Measurements from ENCODE around the gene TMEM151A.
"Not testable (repeated sequence)": the region's sequence is repeated elsewhere in the genome, so short reads cannot be mapped to it uniquely, and the experiment has no call there.

TMEM151A gene

DNA sequence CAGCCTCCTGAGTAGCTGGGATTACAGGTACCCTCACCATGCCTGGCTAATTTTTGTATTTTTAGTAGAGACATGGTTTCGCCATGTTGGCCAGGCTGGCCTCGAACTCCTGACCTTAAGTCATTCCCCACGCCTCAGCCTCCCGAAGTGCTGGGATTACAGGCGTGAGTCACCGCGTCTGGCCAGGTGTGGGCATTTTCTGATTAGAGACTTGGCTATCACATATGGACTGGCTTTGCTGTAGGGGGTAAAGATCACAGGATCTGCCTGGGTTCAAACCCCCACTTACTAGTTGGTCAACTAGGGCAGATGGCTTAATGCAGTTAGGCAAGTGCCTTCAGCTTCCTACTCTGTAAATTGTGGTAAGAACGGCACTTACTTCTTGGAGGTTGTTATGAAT is 18.6 kb downstream of the TMEM151A start:
- DNase-seq, result no peak

DNA sequence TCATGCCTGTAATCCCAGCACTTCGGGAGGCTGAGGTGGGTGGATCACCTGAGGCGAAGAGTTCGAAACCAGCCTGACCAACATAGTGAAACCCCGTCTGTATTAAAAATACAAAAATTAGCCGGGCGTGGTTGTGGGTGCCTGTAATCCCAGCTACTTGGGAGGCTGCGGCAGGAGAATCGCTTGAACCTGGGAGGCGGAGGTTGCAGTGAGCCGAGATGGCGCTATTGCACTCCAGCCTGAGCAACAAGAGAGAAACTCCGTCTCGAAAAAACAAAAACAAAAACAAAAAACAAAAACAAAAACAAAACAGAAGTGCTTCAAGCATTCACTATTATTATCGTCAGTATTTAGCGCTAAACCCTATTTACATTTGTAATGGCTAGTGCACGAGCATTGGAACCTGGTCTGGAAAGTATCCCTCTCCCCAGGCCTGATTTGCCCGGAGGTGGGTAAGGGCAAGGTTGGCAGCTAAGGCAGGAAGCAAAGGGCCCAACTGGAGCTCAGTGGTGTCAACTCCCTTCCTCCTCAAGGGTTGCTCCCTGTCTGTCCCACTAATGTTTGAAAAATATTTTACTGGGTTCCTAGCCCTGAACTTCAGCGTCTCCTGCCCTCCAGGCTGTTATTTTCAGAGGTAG is 19.2 kb downstream of the TMEM151A start:
- not testable (repeated sequence) for DNase-seq

DNA sequence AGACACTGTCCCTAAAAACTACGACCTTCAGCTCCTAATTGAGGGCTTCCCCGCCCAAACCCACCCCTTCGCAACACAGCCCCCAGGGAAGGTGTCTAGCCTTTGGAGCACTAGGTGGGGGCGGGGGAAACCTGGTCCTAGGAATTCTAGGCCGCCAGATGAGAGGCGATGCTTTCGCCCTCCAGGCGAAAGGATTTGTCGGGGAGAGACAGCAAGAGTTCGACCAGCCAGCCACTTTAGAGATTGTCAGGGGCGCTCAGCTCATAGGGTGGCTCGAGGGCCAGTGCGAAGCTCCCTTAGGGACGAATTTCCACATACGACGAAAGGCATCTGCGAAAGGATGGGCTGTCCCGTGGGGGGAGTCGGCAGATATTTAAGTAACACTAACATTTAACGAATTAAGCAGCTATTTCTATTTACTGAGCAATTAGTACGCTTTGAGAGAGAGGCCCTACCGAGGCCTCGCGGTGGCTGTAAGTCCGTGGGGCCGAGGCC is 19.8 kb downstream of the TMEM151A start:
- DNase-seq, result no peak

DNA sequence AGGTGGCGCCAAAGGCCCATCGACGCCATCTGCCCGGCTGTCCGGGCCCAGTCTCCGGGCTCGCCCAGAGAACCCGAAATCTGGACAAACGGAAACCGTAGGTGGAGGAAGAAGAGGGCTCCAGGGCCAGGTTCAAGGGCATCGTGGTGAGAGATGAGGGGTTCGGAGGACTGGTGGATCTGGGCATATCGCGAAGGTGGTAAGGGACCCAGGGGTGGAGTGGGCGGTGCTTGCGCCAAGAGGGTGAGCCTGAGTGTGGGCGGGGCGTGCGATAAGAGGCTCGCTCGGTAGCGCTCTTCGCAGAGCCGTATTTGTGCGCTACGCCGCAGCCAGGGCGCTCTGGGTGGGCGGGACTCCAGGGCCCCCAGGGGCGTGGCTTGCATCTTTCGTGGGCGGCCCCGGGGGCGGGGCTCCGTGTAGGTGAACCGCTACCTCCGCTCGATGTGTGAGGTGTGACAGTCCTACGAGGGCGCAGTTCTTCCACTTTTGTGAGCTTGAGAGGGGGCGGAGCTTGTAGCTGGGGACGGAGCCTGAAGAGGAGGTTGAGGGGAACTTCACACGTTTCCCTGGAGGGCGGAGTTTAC is 20.4 kb downstream of the TMEM151A start:
- DNase-seq, result peak; percentile 98

DNA sequence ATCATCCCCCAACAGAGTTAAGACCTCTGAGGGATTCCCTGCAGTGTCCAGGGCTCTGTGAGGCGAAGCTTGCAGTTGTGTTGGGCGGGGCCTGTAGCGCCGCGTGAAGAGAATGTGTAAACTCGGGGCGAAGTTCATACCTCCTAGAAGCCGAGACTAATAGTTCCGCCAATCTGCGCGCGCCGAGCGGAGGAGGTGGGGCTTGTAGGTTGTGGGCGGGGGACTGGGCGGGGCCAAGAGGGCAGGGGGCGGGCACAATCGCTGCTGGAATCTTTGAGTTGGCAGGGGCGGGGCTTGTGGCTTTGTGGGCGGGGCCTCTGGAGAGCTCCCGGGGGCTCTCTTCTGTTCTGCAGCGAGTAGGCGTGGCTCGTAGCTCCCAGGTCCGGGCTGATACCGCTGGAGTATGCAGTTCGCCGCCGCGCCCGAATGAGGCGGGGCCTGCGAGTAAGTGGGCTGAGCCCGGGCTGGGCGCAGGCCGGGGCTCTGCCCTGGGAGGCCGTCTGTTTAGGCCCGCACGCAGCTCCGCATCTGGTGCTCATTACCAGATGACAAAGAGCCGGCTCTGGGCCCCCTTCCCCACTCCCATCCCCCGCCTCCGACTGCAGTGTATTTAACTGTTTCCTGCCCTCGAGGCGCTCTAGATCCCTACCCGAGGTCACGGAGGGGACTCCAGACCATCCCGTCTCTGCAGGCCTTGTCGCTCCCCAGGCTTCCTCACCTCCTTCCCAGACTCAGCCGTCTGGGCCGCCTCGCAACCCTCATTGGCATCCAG is 21.0 kb downstream of the TMEM151A start:
- peak; percentile 100 for DNase-seq

DNA sequence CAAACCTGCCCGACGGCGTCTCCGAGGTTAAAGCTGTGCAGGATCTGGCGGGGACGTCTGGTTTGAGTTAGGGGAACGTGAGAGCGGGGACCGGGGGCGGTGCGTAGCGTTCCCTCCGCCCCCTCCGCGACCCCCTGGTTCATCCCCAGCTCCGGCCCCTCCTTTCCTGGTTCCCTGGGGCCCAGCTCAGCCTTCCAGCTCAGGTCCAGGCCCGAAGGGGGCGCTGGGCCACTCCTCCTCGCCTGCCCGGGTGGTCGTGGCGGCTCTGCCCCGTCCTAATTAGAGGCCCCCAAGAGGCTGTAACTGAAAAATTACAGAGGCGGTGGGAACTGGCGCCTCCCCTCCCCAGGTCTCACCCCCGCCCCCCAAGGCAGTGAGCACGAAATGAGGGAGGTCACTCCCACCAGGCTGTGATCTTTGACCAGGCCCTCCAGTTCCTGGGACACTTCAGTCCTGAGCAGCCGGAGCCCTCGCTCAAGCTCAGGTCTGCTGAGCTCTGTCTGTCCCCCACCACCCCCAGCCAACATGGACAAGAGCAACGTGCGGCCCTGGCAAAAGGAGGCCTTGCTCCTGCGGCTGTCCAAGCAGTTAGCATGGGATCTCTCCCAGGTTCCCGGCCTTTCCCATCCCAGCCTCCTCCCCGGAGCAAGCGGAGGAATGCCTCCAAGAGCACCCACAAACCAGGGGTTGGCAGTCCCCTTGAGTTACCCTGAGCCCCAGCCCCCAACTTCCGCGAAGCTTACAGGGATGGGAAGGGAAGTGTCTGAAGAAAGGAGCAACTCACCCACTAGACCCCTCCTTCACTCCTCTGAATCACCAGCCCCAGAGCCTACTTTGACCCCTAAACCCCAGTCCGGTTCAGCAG is 21.9 kb downstream of the TMEM151A start:
- DNase-seq, result no peak

DNA sequence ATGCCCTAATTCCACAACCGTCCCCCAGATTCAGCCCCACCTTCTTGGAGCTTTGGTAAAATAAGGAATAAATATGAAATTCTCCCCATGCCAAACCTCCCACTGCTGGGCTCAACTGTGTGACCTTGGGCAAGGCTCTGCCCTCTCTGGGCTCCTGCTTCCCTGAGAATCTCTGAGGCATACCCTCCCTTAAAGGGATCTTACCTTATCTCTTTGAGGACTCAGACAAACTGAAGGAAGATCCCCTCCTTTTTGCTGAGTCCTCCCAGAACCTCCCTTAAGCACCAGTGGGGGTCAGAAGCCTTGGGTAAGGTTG is 22.4 kb downstream of the TMEM151A start:
- DNase-seq, result no peak

DNA sequence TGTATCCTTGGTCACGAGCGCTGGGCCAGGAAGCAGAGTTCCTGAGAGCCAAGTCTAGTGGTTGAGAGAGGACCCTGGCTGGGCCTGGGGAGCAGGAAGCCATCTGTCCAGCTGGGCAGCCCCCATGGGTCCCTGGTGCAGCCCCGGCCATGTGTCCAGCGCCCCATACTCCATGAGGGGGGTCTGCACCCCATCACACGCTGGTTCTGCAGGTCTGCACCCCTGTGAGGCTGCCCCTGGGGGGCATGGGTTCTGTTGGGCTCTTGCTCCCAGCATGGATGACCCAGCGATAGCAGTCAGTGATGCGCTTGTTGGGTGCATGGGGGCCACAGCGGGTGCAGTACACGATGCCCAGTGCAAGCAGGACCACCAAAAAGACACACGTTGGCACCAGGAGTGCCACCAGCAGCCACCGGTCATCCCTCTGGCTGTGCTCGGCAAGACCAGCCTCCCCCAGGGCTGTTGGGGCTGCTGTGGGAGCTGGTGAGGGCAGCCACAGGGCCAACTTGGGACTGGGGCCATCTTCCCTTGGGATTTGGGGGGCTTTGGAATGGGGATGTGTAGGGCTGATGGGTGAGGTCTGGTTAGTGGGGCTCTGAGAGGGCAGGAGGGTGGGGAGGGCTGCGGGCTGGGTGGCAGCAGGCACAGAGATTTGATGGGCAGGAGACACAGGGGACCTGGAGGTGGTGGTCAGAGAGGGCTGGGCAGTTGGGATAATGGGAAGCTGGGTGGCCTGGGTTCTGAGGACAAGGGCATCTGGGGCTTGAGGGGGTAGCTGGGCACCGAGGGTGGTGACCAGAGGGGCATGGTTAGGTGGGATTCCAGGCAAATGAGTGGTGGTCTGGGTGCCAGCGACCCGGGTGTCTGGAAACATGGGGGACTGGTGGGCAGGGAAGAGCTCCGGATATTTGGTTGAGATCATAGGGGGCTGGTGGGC is 23.1 kb downstream of the TMEM151A start:
- DNase-seq, result no peak

DNA sequence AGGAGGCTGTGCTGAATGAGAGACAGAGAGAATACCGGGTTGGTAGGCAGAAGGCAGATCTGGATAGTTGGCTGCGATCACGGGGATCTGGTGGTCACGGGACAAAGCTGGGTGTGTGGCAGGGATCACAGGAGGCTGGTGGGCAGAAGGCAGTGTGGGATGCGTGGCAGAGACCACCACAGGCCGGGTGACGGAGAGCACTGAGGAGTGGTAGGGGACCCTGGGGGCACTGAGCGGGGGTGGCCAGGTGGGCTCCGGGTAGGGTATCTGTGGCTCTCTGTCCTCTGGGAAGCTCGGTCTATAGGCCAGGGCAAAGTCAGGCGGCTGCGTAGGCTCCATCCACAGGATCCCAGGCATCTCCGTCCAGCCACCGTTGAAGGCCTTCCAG is 23.8 kb downstream of the TMEM151A start:
- DNase-seq, result no peak

DNA sequence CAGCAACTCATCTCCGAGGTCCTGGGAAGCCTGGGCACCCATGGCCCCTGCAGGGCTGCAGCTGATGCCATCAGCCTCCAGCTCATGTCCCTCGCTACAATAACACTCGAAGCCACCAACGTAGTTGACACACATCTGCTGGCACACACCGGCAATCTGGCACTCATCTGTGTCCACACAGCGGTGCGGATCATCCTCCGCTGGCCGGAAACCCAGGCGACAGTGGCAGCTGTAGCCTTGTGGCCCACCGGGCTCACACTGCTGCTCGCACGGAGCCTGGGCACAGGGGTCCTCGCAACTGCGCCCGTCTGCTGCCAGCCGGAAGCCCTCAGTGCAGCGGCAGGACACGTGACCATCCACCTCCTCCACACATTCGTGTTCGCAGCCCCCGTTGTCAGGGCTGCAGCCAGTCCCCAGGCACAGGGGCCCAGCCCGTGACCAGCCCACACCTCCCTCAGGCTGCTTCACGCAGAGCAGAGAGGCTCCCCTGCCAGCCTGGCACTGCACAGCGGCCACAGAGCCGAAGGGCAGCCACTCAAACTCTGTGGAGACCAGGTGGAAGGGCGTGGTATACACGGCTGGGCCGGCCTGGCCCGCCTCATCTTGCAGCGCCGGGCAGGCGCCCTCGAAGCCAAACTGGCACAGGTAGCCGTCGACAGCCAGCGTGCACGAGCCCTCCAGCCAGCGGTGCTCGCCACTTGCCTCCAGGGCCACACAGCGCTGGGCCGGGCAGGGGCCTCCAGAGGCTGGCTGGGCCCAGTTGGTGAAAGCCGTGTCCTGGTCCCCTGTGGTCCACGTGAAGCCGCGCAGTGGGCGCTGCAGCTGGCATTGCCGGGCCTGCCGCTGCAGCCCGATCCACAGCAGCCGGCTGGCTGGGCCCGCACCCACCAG is 24.5 kb downstream of the TMEM151A start:
- no peak for DNase-seq

DNA sequence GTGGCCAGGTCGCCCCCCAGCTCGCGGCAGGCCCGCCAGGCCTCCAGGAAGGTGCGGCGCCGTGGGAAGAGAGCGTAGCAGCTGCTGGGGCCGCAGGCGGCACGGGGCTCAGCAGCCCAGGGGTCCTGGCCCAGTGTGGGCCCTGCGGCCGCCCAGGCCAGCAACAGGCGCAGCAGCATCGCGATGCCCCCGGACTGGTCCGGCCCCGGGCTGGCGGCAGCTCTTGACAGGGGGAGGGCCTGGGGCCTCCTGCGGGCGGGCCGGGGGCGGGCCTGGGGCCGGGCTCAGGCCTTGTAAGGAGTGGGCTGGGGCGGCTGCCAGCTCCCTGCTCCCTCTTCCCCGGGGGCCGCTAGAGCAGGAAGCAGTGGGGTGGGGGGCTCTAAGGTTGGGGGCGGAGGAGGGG is 25.2 kb downstream of the TMEM151A start, which contains the start of gene CD248:
TSS of gene CD248 (minus strand) at position 196 of the 403 bp plus-strand sequence. CDS start at position 179, 17 bp downstream.
- peak; percentile 46 for DNase-seq

DNA sequence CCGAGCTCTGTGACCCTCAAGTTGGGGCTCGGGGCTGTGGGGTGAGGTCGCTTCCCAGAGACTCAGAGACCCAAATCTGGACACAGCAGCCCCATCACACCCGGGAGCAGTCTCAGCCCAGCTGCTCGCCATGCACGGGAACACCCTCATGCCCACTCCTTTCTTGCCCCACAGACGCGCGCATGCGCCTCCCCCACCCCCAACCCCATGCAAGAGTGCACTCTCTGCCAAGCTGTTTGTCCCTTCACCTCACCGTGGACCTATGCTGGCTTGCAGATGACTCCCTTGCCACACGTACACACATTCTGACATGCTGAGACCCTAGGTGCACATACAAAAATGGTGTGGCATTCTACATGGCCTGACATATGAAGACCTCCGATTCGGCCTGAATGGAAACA is 25.6 kb downstream of the TMEM151A start:
- peak; percentile 53 for DNase-seq

DNA sequence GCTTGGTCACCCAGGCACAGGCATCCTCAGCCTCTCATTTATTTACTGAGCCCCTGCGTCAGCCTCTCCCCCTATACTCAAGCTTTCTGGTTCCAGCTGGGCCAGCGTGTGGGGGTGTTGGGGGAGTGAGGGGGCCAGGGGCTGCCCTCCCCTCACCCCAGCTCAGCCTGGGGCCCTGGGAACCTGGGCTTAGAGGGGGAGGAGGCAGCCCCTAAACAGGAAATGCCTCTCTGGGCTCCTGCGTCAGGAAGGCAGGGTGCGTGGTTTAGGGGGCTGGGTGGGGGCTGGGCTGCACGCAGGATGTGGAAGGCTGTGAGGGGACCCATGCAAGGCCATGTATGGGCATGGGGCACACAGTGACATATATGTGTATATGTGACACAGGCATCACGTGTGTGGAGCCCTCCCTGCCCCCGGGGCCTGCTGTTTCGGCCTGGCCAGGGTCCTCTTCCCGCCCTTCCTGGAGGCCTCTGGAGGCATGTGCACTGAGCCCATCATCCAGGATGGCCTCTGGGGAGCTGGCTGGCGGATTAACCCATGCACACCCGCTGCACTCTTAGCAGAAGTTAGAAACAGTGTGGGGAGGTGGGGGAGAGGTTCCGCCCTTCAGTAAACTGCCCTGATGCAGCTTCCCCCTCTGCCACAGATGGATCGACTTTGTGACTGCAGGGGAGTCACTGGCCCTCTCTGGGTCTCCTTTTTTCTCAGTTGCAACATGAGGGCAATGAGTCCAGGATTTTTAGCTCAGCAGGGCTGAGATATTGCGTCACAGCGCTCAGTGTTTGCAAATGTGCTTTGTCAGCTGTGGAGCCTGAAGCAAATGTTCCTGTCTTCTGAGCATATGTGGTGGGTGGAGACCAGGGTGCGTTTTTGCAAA is 26.3 kb downstream of the TMEM151A start:
- peak; percentile 71 for DNase-seq

DNA sequence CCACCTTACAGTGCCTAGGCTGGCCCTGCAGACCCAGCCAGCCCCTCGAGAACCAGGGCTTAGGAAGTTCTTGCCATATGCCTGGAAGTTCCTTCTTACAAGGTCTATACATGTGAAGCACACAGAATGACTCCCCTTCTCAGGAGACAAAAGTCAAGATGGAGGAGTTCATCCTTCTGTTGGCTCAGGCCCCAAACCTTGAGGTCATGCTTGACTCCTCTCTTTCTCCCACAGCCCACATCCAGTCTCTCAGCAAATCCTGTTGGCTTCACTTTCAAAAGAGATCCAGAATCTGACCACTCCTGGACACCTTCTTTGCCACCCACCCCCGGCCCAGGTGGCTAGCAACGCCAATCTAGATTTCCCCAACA is 26.9 kb downstream of the TMEM151A start:
- no peak for DNase-seq

DNA sequence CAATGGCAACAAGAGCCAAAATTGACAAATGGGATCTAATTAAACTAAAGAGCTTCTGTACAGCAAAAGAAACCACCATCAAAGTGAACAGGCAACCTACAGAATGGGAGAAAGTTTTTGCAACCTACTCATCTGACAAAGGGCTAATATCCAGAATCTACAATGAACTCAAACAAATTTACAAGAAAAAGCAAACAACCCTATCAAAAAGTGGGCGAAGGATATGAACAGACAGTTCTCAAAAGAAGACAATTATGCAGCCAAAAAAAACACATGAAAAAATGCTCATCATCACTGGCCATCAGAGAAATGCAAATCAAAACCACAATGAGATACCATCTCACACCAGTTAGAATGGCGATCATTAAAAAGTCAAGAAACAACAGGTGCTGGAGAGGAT is 28.6 kb downstream of the TMEM151A start:
- not testable (repeated sequence) for DNase-seq

DNA sequence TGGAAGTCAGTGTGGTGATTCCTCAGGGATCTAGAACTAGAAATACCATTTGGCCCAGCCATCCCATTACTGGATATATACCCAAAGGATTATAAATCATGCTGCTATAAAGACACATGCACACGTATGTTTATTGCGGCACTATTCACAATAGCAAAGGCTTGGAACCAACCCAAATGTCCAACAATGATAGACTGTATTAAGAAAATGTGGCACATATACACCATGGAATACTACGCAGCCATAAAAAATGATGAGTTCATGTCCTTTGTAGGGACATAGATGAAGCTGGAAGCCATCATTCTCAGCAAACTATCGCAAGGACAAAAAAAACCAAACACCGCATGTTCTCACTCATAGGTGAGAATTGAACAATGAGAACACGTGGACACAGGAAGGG is 29.1 kb downstream of the TMEM151A start:
- not testable (repeated sequence) for DNase-seq

DNA sequence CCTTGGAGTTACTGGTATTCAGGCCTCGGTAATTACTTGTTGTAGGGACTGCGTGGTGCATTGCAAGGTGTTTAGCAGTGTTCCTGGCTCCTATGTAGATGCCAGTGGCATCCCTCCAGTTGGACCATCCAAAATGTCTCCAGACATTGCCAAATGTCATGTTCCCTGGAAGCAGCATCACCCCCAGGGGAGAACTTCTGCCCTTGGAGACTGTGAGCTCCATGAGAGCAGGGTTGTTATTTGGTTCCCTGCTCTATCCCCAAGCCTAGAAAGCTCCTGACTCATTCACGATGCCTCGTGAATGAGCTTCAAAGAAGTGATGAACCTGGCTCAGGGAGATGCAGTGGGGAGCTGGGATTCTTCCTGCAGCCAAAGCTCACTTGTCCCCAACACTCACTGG is 29.9 kb downstream of the TMEM151A start:
- DNase-seq, result no peak

DNA sequence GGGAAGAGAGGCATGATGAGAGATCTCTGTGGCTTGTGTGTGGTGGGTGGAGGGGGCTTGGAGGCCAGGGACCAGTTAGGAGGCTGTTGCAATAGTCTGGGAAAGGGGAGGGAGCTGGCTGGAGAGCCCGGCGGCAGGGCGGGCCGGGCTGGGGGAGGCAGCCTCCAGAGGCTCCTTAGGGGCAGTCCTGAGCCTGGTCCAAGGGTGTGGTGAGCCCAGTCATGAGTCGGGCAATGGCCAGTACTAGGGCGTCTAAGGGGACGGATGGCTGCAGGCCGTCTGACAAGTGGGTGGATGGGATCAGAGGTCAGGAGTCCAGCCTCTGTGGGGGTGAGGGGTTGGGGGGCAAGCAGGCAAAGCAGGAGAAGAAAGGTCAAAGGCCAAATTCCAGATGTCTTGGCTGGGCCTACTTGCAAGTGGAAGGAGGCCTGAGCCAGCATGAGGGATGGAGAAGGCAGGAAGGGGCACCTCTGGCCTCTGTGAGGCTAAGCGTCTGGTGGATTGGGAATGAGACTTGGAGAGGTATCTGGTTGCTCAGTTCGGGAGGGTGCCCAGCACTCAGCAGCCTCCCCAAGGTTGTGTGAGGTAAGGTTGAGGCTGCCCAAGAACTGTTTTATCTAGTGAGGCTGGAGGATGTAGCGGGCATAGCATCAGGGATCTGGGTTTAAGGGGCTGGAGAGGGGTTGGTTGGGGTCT is 31.2 kb downstream of the TMEM151A start:
- DNase-seq, result no peak

DNA sequence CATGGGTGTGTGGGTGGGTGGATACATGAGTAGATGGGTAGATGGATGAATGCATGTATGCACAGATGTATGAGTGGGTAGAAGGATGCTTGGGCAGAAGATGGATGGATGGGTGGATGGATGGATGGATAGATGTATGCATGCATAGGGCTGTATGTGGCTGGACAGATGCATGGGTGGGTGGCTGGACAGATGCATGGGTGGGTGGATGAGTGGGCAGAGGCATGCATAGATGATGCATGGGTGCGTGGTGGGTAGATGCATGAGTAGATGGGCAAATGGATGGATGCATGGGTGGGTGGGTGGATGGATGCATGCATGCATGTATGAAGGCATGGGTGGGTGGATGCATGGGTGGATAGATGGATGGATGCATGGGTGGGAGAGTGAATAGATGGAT is 32.0 kb downstream of the TMEM151A start:
- DNase-seq, result no peak

All from CD4-positive, alpha-beta T cell treated with Interleukin-6 for 4 hours (primary cell).